Measurements from ENCODE around the gene LHX1. TPM values are rescaled to one million over a fixed set of nuclear protein-coding genes. Genes with fewer than 3 reads are reported as not detected.

Gene LHX1
- total RNA-seq, 2 donors from 2014 or later = not detected

DNA sequence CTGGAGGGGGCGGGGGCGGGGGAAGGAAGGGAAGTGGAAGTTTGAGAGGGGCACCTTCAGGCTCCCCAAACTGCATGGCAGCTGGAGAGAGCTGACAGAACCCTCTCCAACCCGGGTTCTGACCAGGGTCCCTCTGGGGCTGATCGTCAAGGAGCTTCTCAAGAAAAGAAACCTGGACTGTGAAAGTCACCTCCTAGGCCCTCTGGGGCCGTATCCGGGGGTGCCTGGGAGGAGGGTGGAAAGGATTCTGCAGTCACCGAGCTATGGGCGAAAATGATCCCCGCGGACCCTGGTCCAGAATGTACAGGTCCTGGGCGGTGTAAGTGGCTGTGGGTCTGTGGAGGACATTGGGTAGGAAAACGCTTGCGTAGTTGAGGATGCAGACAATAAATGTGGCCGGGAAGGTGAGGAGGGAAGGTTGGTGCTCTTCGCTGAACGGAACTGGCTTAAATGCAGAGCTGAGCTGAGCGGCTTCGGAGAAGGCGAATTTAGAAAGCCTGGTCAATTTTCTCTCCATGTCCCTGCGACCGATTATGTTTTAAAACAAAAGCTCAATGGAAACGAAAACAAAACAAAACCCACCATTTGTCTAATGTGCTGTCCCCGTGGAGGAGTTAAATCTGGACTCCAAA, 3.6 kb upstream of the LHX1 start:
- ATAC-seq = no peak
- peak overlapping the region in 1 of 2 donors; percentile 50 for H3K27ac Mint-ChIP-seq
- no peak for DNase-seq (ENCODE audit: low spot score in 2 of 2)
- H3K36me3 Mint-ChIP-seq = peaks cover 6 to 12% of the 10 kb centered on the region in 2 donors
- H3K9me3 Mint-ChIP-seq = no peaks in the 10 kb centered on the region

DNA sequence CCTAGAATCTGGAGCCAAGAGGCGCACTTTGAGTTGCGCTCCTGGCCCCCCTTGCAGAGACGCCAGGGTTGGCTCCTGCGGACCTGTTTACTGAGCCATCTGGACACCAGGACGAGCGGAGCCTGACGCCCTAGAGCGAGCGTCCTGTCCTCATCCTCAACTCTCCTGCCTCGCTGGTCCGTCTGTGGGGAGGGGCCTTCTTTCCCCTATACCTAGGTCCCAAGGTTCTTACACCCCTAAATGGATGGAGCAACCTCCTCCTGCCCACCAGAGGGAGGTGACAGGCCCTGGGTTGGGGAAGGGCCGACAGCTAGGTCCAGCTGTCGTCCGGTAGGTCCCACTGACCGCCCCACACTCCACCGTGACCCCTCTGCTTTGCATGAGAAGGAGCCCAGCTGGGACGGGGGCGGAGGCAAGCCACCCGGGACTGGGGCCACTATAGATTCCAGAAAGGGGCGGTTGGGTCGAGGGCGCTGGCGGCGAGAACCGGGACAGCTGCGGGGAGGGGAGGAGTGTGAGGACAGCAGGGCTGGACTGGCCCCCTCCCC, 3.1 kb upstream of the LHX1 start:
- Mint-ChIP-seq H3K9me3 (no peaks in the 10 kb centered on the region), H3K36me3 (peaks cover under 1 to 10% of the 10 kb centered on the region in 2 donors), H3K27ac (peak overlapping the region in 1 of 2 donors; percentile 50)
- DNase-seq (ENCODE audit: low spot score in 2 of 2) (no peak), ATAC-seq (no peak)

DNA sequence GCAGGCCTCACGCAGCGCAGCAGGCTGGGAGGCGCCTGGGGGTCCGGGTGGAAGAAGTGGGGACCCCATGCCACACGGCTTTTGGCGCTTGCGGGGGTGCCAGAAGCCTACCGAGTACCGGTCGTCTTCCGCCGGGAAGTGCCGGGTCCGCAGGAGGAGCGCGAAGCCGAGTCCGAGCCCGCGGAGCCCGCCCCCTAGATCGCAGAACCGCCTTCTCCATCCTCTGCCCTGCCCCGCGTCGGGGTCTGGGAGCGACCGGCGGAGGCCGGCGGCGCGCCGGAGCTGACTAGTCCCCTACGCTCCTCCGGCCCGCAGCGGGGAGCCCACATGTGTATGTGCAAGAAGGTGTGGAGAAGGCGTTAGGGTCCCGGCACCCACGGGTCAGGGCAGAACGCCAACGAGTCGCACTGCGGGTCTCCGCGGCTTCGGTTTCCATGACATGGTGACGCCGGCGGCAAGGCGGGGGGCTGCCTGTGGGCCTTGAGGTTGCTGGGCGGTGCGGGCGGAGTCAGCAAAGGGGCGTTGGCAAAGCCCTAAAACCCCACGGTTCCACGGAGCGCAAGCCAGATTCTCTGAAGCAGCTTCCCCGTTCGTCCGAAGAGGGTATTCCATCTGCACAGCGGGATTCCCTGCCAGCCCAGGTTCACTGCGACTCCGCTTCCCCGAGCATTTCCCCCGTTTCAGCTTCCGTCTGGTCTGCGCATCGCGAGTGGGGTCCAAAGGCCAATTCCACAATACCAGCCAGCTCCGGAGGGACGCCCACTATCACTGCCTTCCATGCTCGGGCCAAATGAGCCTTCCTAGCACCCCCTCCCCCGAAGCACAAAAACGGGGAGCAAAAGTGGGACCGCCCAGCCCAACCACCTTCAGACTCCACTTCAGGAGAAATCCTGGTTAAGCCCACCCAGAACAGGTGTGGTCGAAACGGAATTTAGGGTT, 2.3 kb upstream of the LHX1 start:
- peaks cover 0 to 11% of the 10 kb centered on the region in 2 donors for H3K36me3 Mint-ChIP-seq
- DNase-seq (ENCODE audit: low spot score in 2 of 2) (peak in 1 of 2 donors; percentile 30), ATAC-seq (no peak)
- no peaks in the 10 kb centered on the region for H3K9me3 Mint-ChIP-seq
- H3K27ac Mint-ChIP-seq = no peak overlapping the region

DNA sequence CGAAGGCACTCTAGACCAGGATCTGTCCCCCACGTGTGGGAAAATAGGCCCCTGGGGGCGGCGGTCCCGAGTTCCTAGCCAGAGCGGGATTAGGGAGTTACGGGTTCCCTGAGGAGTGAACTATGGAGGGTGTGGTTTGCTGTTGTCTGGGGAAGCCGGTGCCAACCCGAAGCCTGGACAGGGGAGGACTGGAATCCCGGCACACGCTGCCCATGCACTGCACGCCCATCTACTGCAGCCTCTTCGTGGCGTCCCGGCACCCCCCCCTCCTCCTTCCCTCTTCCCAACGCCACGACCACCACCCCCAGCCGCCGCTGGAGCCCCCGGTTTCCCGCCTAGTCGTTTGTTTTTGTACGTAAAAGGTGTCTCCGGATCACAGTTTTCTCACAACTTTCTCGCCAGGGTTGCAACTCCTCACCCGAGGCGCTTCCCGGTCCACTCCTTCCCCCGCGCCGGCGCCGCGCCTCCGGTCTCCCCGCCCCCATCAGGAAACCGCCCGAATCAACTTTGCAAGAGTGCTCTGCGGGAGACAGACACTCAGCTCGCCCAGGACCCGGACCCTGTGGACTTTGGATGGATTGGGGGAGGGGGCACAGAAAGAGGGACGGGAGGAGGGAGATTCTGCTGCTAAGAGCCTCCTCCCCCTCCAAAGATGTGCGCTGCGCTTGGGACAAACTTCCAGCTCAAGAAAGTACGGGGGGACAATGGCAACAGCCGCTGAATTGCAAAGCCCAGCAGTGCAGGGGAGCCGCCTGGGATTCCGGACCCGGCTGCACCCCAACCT, 1.4 kb upstream of the LHX1 start:
- peak in 1 of 2 donors; percentile 25 for DNase-seq (ENCODE audit: low spot score in 2 of 2)
- Mint-ChIP-seq H3K27ac (peak overlapping the region in 1 of 2 donors; percentile 44), H3K36me3 (peaks cover 0 to 11% of the 10 kb centered on the region in 2 donors), H3K9me3 (no peaks in the 10 kb centered on the region)
- ATAC-seq = no peak

DNA sequence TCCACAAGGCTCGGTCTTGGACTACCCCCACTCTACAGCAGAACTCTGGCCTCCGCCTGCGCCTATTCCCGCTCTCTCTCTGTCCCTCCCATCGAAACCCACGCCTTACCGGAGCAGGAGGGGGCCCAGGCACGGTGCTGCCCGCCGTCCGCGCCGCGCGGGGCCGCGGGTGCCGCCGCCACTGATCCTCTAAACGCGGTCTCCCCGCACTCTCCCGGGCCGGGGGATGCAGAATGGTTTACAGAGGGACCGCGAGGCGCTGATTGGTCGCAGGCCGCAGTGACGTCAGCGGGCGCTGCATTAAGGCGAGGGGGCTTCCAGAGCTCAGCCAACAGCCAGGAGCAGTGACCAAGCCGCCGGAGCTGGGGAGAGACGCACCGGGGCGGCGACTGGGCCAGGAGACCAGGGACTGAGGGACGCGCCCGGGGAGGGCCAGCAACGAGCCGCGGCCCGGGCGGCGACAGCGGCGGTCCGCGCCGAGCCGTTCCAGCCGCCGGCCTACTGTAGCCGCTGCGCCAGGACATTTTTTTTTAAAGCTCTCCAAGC, 747 bp upstream of the LHX1 start:
- peak in 1 of 2 donors; percentile 27 for DNase-seq (ENCODE audit: low spot score in 2 of 2)
- no peaks in the 10 kb centered on the region for H3K9me3 Mint-ChIP-seq
- H3K36me3 Mint-ChIP-seq = peaks cover 0 to 15% of the 10 kb centered on the region in 2 donors
- H3K27ac Mint-ChIP-seq = no peak overlapping the region
- ATAC-seq = peak in 1 of 2 donors; percentile 14

DNA sequence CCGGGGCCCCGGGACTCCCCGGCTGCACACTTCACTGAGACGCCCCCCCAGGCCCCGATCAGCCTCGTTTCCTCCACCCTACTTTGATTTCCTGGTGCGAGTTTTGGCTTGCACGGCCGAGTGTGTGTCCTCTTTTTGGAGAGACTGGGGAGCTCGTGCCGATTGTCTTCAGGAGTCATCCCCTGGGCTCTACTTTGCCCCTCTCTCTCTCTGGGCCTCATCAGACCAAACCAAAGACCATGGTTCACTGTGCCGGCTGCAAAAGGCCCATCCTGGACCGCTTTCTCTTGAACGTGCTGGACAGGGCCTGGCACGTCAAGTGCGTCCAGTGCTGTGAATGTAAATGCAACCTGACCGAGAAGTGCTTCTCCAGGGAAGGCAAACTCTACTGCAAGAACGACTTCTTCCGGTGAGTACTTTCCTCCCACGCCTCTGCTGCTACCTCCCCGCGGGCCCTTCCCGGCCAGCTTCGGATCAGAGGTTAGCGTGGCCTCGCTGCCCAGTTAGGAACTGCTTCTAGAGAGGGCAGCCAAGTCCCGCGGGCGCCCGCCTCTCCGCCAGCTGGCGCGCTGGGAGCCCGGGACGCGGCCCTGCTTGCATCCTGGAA, 787 bp downstream of the LHX1 start:
- ATAC-seq (peak in 1 of 2 donors; percentile 62), DNase-seq (ENCODE audit: low spot score in 2 of 2) (peak in 1 of 2 donors; percentile 34)
- Mint-ChIP-seq H3K27ac (peak overlapping the region in 1 of 2 donors; percentile 55), H3K36me3 (peaks cover 0 to 16% of the 10 kb centered on the region in 2 donors), H3K9me3 (no peaks in the 10 kb centered on the region)

DNA sequence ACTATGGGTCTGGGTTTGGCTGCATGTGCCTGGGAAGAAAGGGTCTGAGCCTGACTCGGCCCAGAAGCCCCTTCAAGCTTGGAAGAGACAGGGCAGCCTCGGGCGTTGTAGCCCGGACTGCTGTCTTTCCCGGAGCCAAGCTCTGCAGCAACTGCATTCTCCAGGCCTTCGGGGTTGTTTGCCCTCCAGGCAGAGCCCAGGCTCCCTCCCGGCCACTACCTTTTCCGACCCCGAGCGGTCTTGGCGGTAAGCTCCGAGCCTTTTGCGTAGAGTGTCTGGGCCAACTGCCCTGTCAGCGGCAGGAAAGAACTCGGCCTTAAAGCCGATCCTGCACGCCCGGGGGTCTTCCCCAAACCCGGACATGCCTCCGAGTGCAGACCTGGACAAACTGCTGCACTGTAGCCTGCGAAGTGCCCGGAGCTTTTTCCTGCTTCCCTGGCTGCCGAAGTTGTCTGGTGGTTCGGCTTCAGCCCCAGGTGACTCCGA, 1.3 kb downstream of the LHX1 start:
- H3K27ac Mint-ChIP-seq = no peak overlapping the region
- ATAC-seq = no peak
- H3K36me3 Mint-ChIP-seq = peaks cover 0 to 16% of the 10 kb centered on the region in 2 donors

DNA sequence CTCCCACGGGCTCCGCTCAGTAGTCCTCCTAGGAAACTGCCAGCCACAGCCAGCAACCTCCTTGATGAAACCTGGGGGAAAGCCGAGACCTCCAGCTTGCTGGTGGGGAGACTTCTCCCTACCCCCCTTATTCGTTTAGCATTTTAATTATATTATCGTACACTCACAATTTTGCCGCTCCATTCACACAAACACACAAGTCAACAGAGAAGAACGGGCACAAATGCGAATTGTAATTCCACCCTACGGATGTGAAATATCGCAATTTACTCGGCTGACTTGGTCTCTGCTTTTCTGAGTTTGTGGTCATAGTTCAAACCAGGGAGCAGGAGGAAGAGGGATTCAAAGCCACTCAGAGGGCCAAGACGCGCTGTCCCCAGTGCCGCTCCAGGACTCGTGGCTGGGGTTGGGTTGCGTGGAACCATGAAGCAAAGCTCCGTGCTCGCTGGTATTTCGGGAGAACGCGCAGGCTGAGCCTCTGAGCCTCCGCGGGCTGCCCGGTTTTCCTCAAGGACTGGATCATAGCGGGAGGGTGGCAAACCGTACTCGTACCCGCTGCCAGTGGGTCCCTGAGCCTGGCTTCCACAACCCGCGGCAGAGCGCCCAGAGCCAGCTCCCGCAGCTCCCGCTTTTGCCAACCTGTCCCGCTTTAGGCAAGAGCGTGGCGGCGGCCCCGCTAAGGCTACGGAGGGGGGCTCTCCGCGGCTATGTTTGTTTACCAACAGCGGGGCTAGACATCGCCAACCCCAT, 2.0 kb downstream of the LHX1 start:
- Mint-ChIP-seq H3K27ac (no peak overlapping the region), H3K36me3 (peaks cover 0 to 16% of the 10 kb centered on the region in 2 donors), H3K9me3 (no peaks in the 10 kb centered on the region)
- ATAC-seq (no peak), DNase-seq (ENCODE audit: low spot score in 2 of 2) (no peak)

More for the DNA sequence above, 1.3 kb downstream of the LHX1 start:
- DNase-seq (ENCODE audit: low spot score in 2 of 2) = peak in 1 of 2 donors; percentile 29
- no peaks in the 10 kb centered on the region for H3K9me3 Mint-ChIP-seq

DNA sequence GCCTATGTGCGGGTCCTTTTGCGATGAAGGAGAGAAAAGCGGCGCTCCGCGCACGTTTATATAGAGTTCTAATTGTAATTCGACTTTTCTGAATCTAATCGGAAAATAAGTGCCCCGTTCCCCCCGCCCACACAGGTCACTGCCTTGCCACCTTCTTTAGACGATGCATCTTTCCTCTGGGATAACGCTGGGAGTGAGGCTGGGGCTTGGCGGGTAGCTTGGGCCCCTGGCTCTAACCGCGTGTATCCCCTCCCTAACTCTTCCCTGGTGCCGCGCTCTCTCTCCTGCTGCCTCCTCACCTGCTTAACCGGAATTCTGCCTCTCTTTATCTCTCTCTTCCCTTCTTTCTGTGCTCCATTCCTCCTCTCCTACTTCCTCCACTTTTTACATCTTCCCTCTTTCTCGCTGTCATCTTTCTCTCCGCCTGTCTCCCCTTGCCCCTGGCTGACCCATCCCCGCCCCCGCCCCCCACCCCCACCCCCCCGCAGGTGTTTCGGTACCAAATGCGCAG, 2.6 kb downstream of the LHX1 start:
- H3K27ac Mint-ChIP-seq = no peak overlapping the region
- no peaks in the 10 kb centered on the region for H3K9me3 Mint-ChIP-seq
- DNase-seq (ENCODE audit: low spot score in 2 of 2) = no peak

DNA sequence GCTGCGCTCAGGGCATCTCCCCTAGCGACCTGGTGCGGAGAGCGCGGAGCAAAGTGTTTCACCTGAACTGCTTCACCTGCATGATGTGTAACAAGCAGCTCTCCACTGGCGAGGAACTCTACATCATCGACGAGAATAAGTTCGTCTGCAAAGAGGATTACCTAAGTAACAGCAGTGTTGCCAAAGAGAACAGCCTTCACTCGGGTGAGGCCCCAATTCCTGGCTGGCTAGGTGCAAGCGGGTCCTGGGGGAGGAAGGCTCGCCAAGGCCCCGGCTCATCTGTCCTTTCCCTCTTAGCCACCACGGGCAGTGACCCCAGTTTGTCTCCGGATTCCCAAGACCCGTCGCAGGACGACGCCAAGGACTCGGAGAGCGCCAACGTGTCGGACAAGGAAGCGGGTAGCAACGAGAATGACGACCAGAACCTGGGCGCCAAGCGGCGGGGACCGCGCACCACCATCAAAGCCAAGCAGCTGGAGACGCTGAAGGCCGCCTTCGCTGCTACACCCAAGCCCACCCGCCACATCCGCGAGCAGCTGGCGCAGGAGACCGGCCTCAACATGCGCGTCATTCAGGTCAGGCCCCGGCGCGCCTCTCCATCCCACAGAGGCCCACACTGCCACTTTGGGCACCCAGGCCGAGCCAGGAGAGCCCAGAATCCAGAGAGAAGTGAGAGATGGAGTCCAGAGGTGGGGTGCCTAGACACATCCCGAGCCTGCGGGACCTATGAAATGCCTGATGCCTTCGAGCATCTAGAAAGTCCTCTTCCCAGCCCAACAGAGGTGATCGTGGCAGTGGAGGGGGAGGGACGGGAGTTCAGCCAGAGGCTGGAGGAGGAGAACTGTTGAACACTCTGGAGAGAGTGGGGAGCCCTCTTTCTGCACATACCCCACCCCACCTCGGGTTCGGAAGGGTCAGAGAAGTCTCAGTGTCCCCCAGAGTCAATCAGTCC, 3.3 kb downstream of the LHX1 start:
- Mint-ChIP-seq H3K9me3 (no peaks in the 10 kb centered on the region), H3K36me3 (peaks cover 0 to 16% of the 10 kb centered on the region in 2 donors), H3K27ac (no peak overlapping the region)
- no peak for DNase-seq (ENCODE audit: low spot score in 2 of 2)
- no peak for ATAC-seq

More for the DNA sequence above, 2.6 kb downstream of the LHX1 start:
- no peak for ATAC-seq
- H3K36me3 Mint-ChIP-seq = peaks cover 0 to 16% of the 10 kb centered on the region in 2 donors

DNA sequence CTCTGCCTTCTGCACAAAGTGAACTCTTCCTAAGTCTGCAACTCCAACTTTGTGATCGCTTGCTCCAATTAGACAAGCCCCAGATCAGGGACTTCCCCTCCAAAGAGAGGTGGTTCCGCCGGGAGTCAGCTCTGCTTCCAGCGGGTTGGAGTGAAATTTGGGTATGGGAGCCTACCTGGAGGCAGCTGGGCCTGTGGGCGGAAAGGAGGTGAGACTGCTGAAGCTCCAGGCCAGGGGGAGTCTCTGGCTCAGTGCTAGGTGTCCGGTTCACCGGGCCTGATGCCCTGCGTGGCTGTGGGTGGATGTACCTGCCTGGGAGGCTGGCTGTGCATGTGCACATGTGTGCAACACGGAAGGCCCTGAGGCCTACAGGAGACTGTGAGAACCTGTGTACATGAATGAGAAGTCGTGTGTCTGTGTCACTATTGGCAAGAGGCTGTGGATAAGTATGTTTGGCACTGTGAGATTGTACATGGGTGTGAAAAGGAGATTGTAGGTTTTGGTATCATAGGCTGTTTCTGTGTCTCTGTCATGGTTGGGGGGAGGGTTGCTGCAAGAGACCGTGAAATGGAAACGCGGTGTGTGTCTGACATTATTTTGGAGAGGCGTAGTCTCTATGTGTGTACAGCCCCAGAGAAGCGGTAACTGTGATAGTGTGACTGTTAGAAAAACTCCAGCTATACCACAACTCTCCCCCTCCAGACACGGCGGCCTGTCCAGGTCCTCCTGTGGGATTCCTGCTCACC, 4.2 kb downstream of the LHX1 start:
- no peaks in the 10 kb centered on the region for H3K9me3 Mint-ChIP-seq
- DNase-seq (ENCODE audit: low spot score in 2 of 2) (peak in 1 of 2 donors; percentile 23), ATAC-seq (peak in 1 of 2 donors; percentile 16)
- H3K27ac Mint-ChIP-seq = no peak overlapping the region
- peaks cover 0 to 16% of the 10 kb centered on the region in 2 donors for H3K36me3 Mint-ChIP-seq

DNA sequence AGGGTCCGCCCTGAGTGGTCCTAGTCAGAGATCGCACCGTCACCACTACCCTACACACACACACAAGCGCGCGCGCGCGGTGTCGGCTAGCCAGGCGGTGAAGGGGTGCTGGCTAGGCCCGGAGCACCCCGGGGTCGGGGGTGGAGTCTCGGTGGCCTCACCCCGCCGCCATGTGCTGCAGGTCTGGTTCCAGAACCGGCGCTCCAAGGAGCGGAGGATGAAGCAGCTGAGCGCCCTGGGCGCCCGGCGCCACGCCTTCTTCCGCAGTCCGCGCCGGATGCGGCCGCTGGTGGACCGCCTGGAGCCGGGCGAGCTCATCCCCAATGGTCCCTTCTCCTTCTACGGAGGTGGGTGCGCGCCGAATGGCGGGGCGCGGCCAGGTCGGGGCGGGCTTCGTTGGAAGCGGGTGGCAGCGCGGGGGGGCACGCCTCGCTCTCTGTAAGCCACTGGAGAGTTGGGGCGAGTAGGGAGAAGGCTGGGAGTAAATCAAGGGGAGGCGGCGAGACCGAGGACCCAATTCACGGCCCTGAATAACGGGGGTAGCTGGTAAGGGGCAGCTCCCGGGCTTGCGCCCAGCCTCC, 4.8 kb downstream of the LHX1 start:
- peak in 1 of 2 donors; percentile 19 for ATAC-seq
- Mint-ChIP-seq H3K36me3 (peaks cover 0 to 16% of the 10 kb centered on the region in 2 donors), H3K9me3 (no peaks in the 10 kb centered on the region), H3K27ac (no peak overlapping the region)
- peak in 1 of 2 donors; percentile 26 for DNase-seq (ENCODE audit: low spot score in 2 of 2)

DNA sequence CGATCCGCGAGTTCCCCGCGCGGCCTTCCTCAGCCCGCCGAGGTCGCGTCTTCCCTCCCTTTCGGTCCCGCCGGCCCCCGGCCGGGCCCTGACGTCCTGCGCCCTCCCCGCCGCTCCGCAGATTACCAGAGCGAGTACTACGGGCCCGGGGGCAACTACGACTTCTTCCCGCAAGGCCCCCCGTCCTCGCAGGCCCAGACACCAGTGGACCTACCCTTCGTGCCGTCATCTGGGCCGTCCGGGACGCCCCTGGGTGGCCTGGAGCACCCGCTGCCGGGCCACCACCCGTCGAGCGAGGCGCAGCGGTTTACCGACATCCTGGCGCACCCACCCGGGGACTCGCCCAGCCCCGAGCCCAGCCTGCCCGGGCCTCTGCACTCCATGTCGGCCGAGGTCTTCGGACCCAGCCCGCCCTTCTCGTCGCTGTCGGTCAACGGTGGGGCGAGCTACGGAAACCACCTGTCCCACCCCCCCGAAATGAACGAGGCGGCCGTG, 5.4 kb downstream of the LHX1 start:
- Mint-ChIP-seq H3K9me3 (no peaks in the 10 kb centered on the region), H3K36me3 (peaks cover 0 to 16% of the 10 kb centered on the region in 2 donors), H3K27ac (no peak overlapping the region)
- ATAC-seq = no peak
- no peak for DNase-seq (ENCODE audit: low spot score in 2 of 2)

All from activated naive CD4-positive, alpha-beta T cell treated with anti-CD3 and anti-CD28 coated beads, Interleukin-2, amount 50 U/mL, for 72 hours (primary cell).